HG03135 (cell line): Measurements from ENCODE around the gene FNDC7.
"Not testable (repeated sequence)": the region's sequence is repeated elsewhere in the genome, so short reads cannot be mapped to it uniquely, and the experiment has no call there.

Experiments used
- ATAC-seq: cut with Tn5 transposase; IDR thresholded peaks from one replicate; pipeline ENCODE4 v1.9.1; 2021; ENCODE audit warnings: mild to moderate bottlenecking, moderate library complexity; ENCODE audit not compliant: unreplicated experiment

Gene FNDC7

DNA sequence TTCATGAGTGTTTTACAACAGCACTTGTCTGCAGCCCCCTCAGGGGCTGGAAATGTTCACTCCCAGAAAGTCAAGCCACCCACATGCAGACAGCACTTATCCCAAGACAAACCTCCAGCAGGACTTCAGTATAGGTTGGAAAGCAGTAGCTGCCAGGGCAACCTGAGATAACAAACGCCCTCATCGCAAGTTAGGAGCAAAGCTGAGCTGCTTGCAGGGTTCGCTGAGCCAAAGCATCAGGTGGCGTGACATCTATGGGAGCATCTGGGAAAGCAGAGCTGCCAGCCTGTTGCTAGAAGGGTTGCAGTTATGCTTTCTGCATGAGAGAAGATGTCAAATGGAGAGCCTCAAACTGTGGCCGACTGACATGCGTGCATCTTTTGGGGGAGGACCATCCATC lies 29.5 kb downstream of the FNDC7 start:
- no peak for ATAC-seq

- no peak for ATAC-seq
Measured at GRCh38 chr1:108745980-108746381, 33.3 kb downstream of the FNDC7 start.

DNA sequence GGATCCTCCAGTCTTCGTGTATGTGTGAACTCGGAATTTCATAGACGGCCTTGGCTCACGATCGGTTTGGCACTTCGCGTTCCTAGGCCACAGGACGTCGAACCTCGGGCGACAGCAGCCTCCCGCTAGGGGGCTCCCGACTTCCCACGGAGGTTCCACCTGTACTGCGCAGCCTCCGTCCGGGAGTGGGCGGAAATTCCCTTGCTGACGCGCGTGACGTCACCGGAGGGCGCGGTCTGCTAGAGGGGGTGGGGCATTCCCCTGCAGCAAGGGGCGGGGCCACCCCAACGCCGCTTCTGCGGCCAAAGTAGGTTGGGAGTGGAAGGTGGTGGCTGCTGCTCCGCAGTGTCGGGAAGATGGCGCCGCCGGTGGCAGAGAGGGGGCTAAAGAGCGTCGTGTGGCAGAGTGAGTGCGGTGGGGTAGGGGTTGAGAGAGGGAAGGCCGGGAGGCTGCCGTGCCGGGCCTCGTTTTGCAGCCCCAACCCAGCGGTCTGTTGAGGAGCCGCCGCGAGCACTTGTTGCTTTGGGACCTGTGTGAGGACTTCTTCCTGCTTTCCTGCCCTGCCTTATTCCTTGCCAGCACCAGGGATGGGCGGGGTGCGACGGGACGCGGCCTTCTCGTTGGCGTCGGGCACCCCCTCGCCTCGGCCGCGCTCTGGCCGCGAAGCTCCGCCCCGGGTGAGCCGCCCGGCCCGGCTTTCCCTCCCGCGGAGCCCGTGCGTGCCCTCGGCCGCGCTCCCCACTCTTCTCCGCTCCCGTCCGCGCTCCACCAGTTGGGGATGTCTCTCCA lies 33.9 kb downstream of the FNDC7 start, which contains the start of gene STXBP3:
TSS of gene STXBP3 (plus strand) at position 293 of the 789 bp plus-strand sequence. CDS start at position 357, 64 bp downstream.
- peak; percentile 91 for ATAC-seq

- ATAC-seq: peak; percentile 11
Measured at GRCh38 chr1:108747171-108747850, 34.6 kb downstream of the FNDC7 start.

- no peak for ATAC-seq
Measured at GRCh38 chr1:108747898-108748297, 35.2 kb downstream of the FNDC7 start.

DNA sequence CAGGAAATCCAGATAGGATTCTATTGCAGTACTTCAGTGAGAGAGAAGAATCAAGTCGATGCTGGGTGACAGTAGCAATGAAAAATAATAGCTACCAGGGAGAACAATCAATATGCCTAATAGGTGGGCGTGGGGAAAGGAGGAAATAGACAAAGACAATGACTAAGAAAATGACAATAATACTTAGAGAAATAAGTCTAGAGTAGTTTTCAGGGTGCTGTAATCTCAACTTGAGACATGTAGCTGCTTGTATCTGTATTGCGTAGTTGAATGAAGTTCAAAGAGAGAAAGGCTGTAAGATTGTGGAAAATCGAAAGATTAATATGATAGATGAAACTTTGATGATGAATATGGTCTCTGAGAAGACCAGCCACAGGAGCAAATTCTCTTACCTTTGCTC lies 36.4 kb downstream of the FNDC7 start:
- no peak for ATAC-seq

- no peak for ATAC-seq
Measured at GRCh38 chr1:108750476-108751181, 37.9 kb downstream of the FNDC7 start.

DNA sequence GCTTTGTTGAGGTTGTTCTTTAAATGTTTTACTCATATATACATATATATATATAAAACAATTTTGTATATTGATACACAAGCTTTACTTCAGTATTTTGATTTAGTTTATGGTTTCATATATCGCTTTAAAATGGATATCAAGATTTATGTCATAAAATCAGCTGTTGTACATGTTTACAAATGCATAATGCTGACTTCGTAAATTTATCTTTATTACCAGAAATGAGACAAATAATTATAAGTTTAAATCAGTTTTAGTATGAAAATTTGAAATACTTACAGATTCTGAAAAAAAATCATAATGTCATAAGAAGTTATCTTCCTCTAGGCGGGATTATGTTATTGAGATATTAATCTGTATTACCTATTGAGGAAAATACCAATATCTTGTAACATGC lies 40.7 kb downstream of the FNDC7 start:
- ATAC-seq: no peak

GRCh38 chr1:108758796-108759195 lies 46.1 kb downstream of the FNDC7 start:
- no peak for ATAC-seq

- no peak for ATAC-seq
Measured at GRCh38 chr1:108767115-108767514, 54.4 kb downstream of the FNDC7 start.

- no peak for ATAC-seq
Measured at GRCh38 chr1:108767708-108768107, 55.0 kb downstream of the FNDC7 start.

- no peak for ATAC-seq
Measured at GRCh38 chr1:108777839-108778238, 65.1 kb downstream of the FNDC7 start.

GRCh38 chr1:108779455-108779854 lies 66.7 kb downstream of the FNDC7 start:
- no peak for ATAC-seq

DNA sequence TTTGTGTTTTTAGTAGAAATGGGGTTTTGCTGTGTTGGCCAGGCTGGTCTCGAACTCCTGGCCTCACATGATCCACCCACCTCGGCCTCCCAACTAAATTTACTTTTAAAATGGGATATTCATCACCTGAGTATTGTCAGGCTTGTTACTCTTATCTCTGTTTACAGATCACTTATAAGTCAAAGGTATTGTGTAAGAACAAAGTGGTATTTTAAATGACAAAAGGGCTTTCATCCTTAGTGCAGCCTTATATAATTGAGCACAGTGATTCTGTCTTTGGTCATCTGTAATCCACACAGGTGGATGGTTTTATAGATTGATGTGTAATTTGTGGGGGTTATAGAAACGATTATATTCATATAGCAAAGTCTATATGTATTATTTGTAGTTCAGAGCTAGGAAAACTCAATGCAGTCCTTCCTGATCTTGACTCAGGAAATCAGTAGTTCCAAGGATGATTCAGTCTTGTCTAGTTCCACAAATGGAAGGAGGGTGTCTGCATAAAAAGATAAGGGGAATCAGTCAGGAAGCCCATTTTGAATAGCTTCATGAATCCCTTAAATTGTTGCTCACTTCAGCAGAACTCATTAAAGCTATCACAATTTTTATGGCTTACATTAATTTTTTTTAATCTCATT lies 68.3 kb downstream of the FNDC7 start:
- ATAC-seq: no peak

DNA sequence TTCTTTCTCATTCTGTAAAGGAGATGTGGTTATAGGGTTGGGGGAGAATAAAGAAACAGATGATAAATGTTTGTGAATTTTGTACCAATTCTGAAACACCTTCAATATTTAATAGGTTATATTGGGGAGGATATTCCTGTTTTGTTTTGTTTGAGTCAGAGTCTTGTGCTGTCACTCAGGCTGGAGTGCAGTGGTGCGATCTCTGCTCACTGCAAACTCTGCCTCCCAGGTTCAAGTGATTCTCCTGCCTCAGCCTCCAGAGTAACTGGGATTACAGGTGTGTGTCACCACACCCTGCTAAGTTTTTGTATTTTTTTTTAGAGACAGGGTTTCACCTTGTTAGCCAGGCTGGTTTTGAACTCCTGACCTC lies 68.9 kb downstream of the FNDC7 start:
- ATAC-seq: not testable (repeated sequence)

DNA sequence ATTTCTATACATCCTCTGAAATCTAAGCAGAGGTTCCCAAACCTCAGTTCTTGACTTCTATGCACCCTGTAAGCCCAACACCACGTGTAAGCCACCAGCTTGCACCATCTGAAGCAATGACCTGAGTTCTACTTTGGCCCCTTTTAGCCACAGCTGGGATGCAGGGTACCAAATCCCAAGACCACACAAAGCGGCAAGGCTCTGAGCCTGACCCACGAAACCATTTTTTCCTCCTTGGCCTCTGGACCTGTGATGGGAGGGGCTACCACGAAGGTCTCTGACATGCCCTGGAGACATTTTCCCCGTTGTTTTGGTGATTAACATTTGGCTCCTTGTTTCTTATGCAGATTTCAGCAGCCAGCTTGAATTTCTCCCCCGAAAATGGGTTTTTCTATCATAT lies 72.6 kb downstream of the FNDC7 start:
- ATAC-seq: no peak

DNA sequence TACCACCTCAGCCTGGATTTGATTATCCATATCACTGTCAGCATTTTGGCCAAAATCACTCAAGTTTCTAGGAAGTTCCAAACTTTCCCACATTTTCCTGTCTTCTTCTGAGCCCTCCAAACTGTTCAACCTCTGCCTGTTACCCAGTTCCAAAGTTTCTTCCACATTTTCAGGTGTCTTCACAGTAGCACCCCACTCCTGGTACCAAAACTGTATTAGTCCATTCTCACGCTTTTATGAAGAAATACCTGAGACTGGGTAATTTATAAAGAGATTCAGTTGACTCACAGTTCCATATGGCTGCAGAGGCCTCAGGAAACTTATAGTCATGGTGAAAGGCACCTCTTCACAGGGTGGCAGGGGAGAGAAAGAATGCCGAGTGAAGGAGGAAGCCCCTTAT lies 73.2 kb downstream of the FNDC7 start:
- ATAC-seq: no peak

- no peak for ATAC-seq
Measured at GRCh38 chr1:108791790-108792189, 79.1 kb downstream of the FNDC7 start.
